Ovary (tissue), 3 donors: ENCODE data around the gene RLN1.

Source experiments
- CTCF ChIP-seq, 3 donors: fragments of 450-650 bp in 2 of 3; fragments of 200-600 bp in 1 of 3; IDR thresholded peaks; one replicate each; pipeline versions ENCODE4 v1.5.1 to v1.8.0; 2016 to 2022; ENCODE audit warnings: antibody characterized with exemption in 3 of 3, mild to moderate bottlenecking in 1 of 3
- EP300 ChIP-seq: sonication (generic); formaldehyde crosslinking; IDR thresholded peaks from one replicate; pipeline ENCODE4 v1.6.1; 2017; ENCODE audit warnings: antibody characterized with exemption
- donor health status: DM: no; HTN: no; CAD: no.

DNA sequence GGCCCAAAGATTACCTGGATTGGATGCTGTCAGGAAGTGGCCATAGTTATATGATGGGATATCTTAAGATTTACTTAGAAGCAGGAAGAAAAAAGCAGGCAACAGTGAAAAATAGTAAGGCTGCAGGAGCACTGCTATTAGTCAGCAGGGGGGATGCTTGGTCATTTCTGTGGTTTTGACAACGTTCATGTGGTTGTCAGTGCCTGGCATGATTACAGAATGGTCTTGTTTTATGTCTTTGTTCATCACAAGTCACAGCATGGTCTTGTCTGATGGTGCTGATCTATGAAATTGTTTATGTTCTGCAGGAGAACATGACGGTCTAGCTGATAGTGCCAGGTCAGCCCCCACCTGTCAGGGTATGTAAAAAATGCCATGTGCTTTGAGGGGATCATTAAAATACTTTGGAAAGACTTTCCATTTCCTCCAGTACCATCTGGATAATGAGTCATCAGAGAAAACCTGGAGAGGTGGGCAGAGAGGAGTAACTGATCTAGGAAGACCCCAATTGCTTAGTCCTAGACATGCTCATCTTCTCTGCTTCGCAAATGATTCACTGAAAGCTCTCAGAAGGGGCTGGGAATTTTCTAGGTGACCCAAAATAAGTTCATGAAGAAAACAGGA is 49.5 kb upstream of the RLN1 start:
- TF ChIP-seq CTCF (IDR thresholded peaks at IDR 0.05) (no peak), EP300 (no peak)
